ENCODE results near the gene TLCD5.
A peak's percentile ranks its signal among the peaks of the same experiment; 100 is the strongest.

TLCD5 gene

DNA sequence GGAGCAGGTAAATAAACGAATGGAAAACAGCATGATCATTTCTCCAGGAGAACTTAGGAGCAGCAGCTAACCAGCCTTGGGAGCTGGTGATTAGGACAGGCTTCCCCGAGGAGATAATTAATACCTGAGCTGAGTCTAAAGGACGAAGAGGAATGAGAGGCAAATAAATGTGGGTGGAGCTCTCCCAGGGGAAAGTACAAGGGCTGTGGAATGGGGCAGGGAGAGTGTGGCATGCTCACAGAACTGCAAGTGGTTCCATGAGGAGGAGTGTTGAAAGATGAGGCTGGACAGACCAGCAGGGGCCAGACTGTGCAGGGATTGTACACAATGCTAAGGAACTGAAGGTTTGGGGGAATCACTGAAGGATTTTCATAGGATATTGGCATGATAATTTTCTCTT lies 14.2 kb upstream of the TLCD5 start:
- no peak for DNase-seq

DNA sequence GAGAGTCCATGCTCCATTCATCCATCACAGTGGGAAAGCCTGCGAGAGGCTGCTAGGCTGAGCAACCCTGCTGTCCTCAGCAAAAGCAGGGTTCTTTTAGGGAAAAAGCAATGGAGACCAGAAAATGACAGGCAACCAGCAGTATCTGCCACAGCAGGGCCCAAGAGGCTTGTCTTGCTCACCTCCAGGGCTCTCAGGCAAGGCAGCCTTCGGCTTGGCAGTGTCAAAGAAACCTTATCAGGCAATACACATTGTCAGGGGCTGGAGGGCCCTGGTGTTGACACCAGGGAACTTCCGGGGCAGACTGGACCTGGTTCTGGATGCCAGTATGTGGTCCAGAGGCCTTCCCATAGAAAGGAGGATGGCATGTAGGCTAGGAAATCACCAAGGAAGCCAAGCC lies 10.2 kb upstream of the TLCD5 start:
- no peak for DNase-seq

DNA sequence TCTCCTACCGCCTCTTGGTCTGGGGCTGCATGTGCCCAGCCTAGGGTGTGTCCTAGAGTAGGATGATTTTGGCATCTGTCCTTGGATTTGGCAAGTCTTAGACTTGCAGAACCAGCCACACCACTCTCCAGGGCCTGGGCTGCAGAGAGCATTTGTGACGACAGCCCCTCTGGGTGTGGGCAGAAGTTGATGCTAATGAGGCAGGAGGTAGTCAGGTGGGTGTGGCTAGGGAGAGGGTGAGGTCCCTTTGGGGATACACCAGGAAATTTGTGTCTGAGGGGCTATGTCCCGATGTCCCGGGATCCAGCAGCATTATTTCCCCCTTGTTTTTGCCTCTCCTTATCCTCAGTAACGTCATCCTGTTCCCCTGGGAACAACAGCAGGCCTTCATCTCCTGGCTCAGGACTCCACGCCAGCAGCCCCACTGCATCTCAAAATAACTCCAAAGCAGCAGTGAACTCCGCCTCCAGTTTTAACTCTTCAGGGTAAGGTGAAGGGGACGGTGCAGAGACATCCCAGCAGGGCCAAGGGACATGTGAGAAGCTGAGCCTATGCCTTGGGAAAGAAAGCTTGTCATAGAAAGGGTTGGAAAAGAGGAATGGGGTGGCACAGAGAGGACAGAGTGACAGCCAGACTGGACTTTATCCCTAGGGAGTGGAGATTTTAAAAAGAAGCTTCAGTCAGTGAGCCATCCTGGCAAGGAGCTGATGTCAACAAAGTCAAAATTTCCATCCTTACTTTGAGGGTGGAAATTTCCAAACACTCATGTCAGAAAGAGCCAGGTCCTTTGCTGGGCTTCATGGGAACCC lies 8.0 kb upstream of the TLCD5 start:
- DNase-seq, result no peak

DNA sequence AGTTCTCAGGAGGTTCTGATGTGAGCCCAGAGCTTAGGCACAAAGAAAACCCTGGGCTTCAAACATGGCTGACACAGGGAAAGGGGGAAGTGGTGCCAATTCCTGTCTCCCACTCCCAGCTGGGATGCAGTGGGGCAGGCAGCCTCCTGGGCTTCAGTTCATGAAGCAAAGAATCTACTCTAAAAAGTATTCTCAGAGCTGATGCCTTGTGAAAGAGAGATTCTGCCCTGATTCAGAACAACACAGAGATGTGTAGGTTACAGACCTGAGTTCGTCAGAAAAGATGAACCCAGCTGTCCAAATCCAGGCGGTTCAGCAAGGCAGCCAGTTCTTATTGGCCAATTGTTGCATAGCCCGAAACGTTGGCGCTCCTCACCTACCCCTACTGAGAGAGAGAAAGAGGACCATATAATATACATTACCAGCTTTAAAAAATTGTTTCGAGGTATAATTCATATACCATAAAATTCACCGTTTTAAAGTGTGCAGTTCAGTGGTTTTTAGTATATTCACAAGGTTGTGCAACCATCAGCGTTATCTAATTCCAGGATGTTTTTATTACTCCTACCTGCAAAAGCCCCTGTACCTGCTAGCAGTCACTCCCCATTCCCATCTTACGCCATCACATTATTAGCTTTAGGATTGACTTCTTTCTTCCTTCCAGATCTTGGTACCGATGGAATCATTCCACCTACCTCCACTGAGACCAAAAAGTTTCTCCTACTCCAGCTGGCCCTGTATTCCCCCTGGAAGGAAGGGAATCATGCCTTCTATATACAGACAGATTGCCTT lies 7.2 kb upstream of the TLCD5 start:
- no peak for DNase-seq

DNA sequence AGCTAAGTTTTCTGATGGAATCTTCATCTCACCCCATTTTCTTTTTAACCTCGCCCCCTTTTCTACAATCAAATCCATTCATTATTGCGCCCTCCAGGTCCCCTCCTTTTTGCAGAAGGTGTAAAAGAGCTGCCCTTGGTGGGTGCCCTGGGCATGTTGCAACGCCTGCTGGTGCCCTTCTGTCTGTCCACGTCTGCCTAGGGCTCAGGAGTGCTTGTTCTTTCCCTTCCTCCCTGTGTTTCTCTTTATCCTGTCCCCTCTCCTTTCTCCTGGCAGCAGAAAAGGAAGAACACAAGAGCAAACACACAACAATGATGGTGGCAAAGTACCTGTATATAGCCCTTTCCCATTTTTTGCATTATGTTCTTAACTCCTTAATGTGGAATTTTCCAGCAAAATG lies 6.2 kb upstream of the TLCD5 start:
- DNase-seq, result no peak

DNA sequence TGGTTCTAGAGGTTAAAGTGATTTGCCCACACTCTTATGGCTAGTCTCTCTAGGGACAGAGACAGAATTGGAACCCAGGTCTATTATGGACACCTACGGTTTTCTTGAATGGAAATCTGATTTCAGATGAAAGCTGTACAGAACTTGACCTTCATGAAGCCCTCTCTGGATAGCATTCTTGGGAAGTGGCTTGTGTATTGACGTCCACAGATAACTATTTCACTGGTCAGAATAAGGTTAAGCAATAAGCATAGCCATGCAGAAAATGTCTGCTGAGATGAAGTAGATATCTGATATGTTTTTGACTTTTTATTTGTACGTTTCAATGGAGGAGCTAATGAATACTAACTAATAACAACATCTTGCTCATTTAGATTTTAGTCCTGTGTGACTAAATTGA lies 1.1 kb downstream of the TLCD5 start:
- DNase-seq, result no peak

DNA sequence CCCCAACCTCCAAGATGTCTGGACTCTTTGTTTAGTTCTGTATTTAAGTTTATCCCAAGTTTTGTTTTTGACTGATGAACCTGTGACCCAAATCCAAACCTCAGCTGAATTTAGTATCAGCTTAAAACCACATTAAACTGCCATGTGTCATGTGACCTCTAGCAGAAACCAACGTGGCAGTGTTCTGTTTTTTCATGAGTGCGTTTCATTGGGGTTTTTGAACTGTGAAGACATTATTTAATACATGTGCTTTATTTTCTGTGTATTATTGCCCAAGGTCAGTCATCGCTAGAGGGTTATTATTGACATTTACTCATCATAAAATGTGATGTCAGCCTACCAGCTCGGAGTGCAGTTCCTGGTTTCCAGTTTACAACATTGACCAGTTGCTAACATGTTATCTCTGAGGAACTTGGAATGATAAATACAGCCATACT lies 1.8 kb downstream of the TLCD5 start:
- DNase-seq, result no peak

DNA sequence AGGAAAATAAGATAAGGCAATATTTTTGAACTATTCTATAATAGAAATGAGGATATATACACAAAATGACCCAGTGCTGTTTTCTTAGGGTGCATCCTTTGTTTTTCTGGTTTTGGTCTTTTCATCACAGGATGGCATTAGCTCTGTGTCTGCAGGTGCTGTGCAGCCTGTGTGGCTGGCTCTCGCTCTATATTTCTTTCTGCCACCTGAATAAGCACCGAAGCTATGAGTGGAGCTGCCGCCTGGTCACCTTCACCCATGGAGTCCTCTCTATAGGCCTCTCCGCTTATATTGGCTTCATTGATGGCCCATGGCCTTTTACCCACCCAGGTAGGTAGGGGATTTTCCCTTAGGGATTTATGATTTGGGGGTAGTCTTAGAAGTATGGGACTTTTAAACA lies 2.2 kb downstream of the TLCD5 start:
- no peak for DNase-seq

DNA sequence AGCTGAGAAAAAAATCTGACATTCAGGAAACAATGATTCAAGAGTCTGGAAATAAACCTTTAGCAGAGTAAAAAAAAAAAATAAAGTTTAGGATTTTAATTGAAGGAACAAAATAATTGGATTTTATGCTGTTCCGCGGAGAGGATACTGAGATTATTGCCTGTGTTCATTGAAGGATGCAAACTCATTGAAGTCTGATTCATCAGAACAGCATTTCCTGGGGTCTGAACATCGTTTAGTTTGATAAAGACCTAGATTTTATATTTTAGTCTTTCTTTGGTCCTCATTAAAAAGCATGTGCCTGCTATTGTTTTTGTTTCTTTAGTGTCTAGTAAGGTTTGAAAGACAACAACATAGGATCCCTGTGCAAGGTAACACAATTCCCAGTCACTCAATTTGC lies 4.5 kb downstream of the TLCD5 start:
- no peak for DNase-seq

DNA sequence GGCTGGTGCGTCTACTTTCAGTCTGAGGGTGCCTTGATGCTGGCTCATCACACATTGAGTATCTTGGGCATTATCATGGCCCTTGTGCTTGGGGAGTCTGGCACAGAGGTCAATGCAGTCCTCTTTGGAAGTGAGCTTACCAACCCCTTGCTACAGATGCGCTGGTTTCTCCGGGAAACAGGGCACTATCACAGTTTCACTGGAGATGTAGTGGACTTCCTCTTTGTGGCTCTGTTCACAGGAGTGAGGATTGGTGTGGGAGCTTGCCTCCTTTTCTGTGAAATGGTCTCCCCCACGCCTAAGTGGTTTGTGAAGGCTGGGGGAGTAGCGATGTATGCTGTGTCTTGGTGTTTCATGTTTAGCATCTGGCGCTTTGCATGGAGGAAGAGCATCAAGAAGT lies 4.9 kb downstream of the TLCD5 start:
- no peak for DNase-seq

DNA sequence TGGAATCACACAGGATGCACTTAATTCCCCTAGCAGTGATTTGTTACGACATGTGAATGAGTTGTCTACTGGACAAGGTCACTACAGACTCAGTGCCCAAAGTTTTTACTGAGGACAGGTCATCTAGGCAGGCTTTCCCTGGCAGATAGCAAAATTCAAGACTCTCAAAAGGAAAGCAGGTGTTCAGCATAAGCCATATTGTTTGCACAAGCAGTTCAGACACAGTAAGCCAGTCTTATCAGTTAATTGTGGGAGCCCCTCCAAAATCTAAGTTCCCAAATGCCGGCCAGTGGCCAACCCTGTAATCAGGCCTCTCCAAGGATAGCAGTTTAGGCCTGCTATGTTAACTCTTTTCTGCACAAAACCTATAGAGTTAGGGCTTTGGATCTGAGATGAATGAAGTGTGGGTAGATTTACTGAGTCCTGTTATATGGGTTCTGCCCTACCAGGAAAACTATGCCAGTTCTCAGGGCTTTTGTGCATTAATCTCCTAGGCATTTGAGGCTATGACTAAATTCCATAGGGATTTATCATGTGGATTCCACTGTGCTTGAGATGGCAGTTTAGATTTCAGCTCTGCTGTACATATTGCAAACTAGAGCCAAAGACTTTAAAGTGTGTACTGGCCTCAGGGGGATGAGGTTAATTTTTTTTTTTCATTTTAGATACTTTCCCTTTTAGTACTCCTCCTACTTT lies 6.3 kb downstream of the TLCD5 start:
- no peak for DNase-seq

DNA sequence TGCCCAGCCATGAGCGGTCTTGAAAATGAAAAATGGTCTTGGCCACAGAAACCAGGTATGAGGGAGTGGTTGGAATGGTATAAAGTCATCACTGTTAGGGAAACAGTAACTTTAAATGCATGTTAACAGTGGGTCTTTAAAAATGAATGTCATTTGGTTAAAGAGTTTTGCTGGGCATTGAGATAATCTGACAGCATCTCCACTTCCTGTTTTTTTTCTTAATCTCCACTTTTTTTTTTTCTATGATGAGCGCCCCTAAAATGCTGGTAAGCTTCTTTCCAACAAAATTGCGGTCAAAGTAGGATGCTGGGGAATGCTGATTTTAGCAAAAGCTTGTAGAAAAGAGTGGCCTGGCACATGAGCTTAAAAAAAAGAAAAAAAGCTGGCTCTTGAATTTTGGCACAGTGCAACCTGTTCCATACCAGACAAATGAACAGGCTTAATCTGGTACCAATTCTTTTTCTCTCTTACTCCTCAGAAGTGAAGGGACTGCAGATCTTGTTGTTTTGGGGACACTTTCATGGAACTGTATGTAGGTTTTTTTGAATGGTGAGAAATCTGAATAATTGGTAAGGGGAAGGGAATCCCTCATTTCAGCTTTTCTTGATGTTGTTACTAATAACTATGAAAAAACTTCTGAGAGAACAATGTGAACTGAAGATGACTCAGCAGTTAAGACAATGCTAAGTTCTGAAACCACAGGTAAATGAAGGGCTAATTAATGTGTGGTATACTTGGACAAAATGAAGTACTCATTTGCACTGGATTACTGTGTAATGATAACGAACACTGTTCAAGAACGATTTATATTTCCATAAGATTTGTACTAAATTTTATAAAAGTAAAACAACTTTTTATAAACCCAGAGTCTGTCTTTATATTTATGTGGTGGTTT lies 8.0 kb downstream of the TLCD5 start:
- no peak for DNase-seq

DNA sequence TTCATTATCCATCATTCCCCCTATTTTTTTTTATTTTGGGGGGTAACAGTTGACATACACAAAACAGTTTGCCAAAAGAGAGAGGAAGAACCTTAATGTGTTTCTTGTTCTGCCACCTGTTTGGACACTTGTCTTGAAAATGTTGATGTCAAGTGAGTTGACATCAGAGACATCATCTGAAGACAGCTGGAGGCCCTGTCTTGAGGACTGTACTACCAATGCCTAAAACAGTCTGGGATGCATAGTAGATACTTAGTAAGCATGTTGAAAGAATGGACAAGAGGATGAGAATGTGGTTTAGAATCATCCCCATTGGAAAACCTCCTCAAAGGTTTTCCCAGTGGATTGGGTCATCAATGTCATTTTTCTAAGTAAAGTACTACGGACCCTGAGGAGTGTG lies 8.7 kb downstream of the TLCD5 start:
- DNase-seq, result no peak

DNA sequence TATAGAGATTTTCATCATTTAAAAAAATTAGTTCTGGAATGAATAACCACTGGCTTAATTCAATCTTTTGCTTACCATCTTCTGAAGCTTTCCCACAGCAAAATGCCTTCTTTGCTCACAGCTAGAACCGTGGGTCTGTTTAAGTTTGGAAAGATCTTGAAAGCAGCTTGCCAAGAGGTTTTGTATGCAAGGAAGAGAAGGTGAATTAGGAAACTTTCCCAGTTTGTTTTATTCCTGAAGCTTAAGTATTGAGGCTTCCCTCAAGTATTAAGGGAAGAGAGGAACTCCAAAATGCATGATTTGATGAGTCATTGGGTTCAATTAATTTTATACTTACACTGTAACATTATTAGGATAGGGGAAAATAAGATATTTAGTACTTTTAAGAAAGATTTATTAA lies 9.2 kb downstream of the TLCD5 start:
- no peak for DNase-seq

DNA sequence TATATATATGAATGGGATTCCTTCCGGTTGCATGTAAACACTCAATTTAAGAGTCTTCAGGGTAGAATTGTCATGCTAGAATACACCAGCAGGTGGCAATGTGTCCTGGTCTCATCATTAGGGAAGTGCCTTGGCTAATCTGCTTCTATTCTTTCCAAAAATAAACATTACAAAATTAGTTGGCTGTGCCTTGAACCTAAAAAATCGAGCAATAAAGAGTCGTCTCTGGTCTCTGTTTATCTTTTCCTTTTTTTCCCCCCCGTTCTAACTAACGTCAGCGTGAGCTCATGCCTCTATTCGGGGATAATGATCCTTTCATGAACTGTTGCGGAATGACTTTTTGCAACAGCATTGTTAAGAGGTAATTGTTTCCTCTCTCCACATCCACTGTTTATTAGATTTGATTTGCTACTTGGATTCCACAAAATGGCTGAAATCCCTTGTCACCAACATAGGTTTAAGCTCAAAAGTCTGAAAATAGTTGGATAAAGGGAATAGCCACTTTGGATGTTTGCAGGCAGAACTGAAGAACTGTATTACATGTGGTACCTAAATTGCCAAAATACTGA lies 9.9 kb downstream of the TLCD5 start:
- DNase-seq, result peak; percentile 50

DNA sequence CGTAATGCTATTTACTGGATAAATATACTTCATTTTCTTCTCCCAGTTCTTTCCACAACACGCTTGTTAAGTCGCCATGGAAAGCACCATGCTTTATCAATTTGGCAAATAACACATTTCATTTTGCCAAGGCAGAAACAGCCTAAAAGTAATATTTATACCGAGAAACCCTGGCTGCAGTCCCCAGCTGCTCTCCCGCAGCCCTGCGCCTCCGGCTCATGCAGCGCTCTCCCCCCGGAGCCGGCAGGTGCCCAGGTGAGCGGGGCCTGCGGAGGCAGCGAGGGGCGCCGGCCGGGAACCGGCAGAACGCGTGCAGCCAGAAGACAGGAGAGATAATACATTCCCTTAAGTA lies 10.4 kb downstream of the TLCD5 start:
- DNase-seq, result no peak

DNA sequence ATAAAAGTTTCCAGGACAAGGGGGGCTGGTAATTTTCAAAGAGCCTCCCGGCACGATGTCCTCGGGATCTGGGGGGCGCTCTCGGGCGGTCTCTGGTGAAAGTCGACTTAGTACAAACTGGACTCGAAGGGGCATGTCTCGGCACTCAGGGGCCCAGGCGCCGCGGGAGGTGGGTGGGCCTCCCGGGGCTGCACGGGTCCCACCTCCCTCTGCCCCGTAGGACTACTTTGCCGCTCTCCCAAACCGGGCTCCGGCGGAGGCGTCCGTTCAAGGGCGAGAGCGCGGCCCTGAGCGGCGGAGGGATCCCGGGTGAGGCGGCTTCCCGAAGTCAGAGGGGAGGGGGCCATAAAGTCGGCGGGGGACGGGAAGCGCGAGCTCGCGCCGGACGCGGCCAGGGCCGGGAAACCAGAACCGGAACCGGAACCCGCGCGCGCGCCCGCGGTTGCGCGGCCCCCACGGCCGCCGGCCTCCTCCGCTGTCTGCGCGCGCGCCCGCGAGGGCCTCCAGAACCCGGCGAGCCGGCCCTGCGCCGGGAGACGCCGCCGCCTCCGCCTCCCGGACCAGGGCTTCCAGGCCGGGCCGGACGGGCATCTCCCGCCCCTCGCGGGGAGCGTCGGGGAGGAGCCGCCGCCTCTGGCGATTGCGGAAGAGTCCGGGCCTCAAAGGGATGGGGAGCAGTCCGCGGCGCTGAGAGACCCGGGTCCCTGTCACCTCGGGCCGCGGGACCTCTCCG lies 11.0 kb downstream of the TLCD5 start, which contains the start of gene ARHGEF12:
ARHGEF12 (plus strand) TSS at position 506 of the 733 bp plus-strand sequence. CDS start 831 bp downstream, outside the sequence.
- DNase-seq, result peak; percentile 77

DNA sequence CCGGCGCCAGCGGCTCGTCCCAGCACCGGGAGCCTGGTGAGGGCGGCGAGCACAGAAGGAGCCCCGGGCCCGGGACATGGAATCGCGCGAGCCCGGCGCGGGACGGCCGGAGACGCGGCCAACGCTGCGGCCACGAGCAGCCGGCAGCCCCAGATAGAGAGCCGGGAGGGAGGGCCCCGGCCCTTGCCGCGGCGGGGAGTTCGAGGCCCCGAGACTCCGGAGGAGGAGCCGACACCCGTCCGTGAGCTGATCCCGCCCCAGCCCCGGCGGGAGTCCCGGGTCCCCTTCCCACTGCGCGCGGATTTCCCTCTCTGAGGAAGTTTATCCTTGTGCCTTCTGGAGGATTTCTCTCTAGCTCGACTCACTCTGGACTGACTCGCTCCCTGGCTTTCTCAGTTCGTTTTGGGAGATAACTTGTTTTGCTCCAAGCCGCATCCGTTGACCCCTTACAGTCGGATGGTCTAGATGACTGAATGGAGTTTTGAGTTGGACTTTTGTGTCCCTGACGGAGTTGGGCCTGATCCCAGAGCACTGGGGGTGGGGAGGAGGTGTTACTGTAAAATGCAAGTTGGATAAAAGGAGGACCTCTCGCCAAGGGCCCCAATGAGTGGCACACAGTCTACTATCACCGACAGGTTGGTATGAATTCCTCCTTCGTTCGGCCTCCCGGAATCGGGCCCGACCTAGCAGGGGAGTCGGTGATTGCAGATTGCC lies 11.7 kb downstream of the TLCD5 start:
- DNase-seq, result peak; percentile 29

DNA sequence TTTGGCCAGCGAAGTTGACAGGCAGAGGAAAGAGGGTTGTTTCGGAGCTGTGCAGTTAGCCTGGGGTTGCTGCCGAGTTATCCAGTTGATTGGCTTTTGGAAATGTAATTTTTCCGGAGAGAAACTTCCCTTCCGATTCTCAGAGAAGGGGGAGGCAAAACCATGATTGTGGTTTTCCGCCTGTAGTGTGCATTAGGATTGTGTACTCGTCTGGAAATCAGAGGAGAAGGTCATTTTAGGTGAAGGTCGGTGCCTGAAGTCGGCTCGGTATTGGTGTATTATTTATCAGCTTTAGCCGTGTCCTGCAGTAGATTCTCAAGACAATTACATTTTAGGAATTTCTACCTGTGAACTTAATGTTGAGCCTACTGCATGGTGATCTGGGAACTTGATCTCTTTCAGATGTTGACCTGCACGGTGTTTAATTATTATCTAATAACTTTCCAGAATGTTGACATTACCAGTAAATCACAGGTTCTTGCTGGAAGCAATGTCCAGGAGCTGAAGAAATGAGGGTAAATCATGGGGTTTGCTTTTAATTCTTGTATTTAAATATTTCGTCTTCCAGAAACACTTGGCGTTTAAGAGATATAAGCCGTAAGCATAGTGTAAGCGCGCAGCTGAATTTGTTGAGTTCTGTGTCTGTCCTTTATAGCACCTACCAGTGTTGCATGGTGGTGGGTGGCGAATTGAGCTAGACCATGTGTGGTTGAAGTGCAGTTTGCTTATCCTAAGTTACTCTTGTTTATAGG lies 12.4 kb downstream of the TLCD5 start:
- DNase-seq, result no peak

Measured in NCI-H2171 treated with DMSO at 0.1 percent for 48 hours (cell line).